Coronary artery (tissue), 2 donors: Measurements from ENCODE around the gene TYROBP.

Experiments used
- DNase-seq: peaks from one replicate; pipeline ENCODE4 v3.0.0-alpha.2; 2017; ENCODE audit warnings: low spot score
- H3K27ac ChIP-seq, 2 donors: fragments of 200-600 bp; sonication (generic); one replicate each; pipeline ENCODE4 v1.5.1; 2016 to 2019
- H3K4me3 ChIP-seq: fragments of 200-600 bp; sonication (generic); 2 replicates; pipeline ENCODE4 v1.5.1; 2016; ENCODE audit warnings: mild to moderate bottlenecking, moderate library complexity
- CTCF ChIP-seq: fragments of 200-600 bp; sonication (generic); IDR thresholded peaks from one replicate; pipeline ENCODE4 v1.5.1; 2019; ENCODE audit warnings: antibody characterized with exemption

The TYROBP gene

GRCh38 chr19:35929876-35930275 lies 21.8 kb upstream of the TYROBP start:
- peak overlapping the region in 1 of 2 donors; percentile 57 for H3K27ac ChIP-seq
- no peak for TF ChIP-seq CTCF
- no peak for DNase-seq
- no peak overlapping the region for H3K4me3 ChIP-seq

GRCh38 chr19:35928507-35928906 lies 20.4 kb upstream of the TYROBP start:
- Histone ChIP-seq H3K4me3 (no peak overlapping the region), H3K27ac (no peak overlapping the region)
- no peak for TF ChIP-seq CTCF
- DNase-seq = no peak

GRCh38 chr19:35925501-35925900 lies 17.4 kb upstream of the TYROBP start:
- DNase-seq = no peak
- no peak for TF ChIP-seq CTCF
- no peak overlapping the region for H3K4me3 ChIP-seq
- no peak overlapping the region for H3K27ac ChIP-seq

GRCh38 chr19:35921012-35921411 lies 12.9 kb upstream of the TYROBP start:
- no peak for DNase-seq
- TF ChIP-seq CTCF = no peak

GRCh38 chr19:35919306-35919705 lies 11.2 kb upstream of the TYROBP start:
- DNase-seq = no peak
- TF ChIP-seq CTCF = no peak
- no peak overlapping the region for H3K4me3 ChIP-seq
- H3K27ac ChIP-seq = no peak overlapping the region

More at GRCh38 chr19:35921012-35921411, 12.9 kb upstream of the TYROBP start:
- H3K27ac ChIP-seq = no peak overlapping the region
- no peak overlapping the region for H3K4me3 ChIP-seq

- TF ChIP-seq CTCF = no peak
- H3K27ac ChIP-seq = no peak overlapping the region
- no peak for DNase-seq
- no peak overlapping the region for H3K4me3 ChIP-seq
Measured at GRCh38 chr19:35915443-35915842, 7.3 kb upstream of the TYROBP start.

GRCh38 chr19:35913589-35913988 lies 5.5 kb upstream of the TYROBP start:
- H3K27ac ChIP-seq = no peak overlapping the region
- DNase-seq = no peak
- TF ChIP-seq CTCF = no peak
- H3K4me3 ChIP-seq = no peak overlapping the region
